SJCRH30 (cell line): ENCODE measurements around the gene CD96. TPM values are rescaled to one million over a fixed set of nuclear protein-coding genes. Genes with fewer than 3 reads are reported as not detected.

Experiments
- DNase-seq, 2 experiments: peaks; one replicate each; pipeline ENCODE4 v3.0.0-alpha.2; 2015 to 2020
- H3K27ac ChIP-seq: fragments of 250-450 bp; sonication (Bioruptor Pico); 2 replicates; pipeline ENCODE4 v1.5.1; 2020; ENCODE audit warnings: mild to moderate bottlenecking, moderate library complexity
- H3K27me3 ChIP-seq: fragments of 250-450 bp; sonication (Bioruptor Pico); 2 replicates; pipeline ENCODE4 v1.5.1; 2020; ENCODE audit warnings: mild to moderate bottlenecking, moderate library complexity
- H3K36me3 ChIP-seq: fragments of 250-450 bp; sonication (Bioruptor Pico); 2 replicates; pipeline ENCODE4 v1.5.1; 2020; ENCODE audit warnings: mild to moderate bottlenecking, moderate library complexity
- H3K4me1 ChIP-seq: fragments of 250-450 bp; sonication (Bioruptor Pico); 2 replicates; pipeline ENCODE4 v1.5.1; 2020; ENCODE audit warnings: mild to moderate bottlenecking, moderate library complexity
- H3K4me3 ChIP-seq: fragments of 250-450 bp; sonication (Bioruptor Pico); 2 replicates; pipeline ENCODE4 v1.5.1; 2020; ENCODE audit warnings: mild to moderate bottlenecking, moderate library complexity
- H3K9me3 ChIP-seq: fragments of 250-450 bp; sonication (Bioruptor Pico); replicated peaks from 2 replicates; pipeline ENCODE4 v1.5.1; 2020; ENCODE audit warnings: mild to moderate bottlenecking, moderate library complexity
- total RNA-seq: library from RNA; depleted of rRNA; stranded (reverse); fragments of >200 nt; shearing (Covaris generic); gene quantifications from 2 replicates; pipeline ENCODE4 v1.2.3, GENCODE V29; 2014

Gene CD96
- total RNA-seq, 1 experiment from 2014 or later = 0.28 TPM

DNA sequence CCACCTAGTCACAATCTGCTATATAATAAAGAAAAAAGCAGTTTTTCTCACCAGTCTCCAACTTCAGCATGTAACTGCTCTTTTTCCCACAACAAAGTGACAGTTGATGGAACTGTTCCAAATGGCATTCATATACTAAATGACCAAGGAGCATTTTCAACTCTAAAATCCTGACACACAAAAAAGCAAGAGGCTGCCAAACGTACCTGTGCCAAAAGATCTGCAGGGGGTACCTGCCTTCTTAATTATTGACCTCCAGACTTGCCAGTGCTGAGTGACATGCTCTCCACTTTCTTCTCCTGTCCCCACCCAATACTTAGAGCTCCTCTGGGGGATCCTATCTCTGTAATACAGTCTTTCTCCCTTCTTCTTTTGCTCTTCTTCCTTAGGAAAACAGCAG, 35.1 kb downstream of the CD96 start:
- Histone ChIP-seq H3K36me3 (no peaks in the 10 kb centered on the region), H3K27ac (no peak overlapping the region), H3K9me3 (no peaks in the 10 kb centered on the region), H3K27me3 (no peaks in the 10 kb centered on the region), H3K4me1 (no peaks in the 10 kb centered on the region; the same call in 1 of the 2 replicates), H3K4me3 (no peak overlapping the region)
- DNase-seq = no peak

GRCh38 chr3:111577798-111578685, 36.0 kb downstream of the CD96 start:
- H3K4me3 ChIP-seq = no peak overlapping the region
- H3K9me3 ChIP-seq = no peaks in the 10 kb centered on the region
- peak in 1 of 2 experiments; percentile 57 for DNase-seq
- no peaks in the 10 kb centered on the region for H3K27me3 ChIP-seq
- no peak overlapping the region for H3K27ac ChIP-seq
- H3K4me1 ChIP-seq = no peaks in the 10 kb centered on the region; the same call in 1 of the 2 replicates
- no peaks in the 10 kb centered on the region for H3K36me3 ChIP-seq

- H3K4me3 ChIP-seq = no peak overlapping the region
- H3K27me3 ChIP-seq = no peaks in the 10 kb centered on the region
- H3K27ac ChIP-seq = no peak overlapping the region
- H3K9me3 ChIP-seq = no peaks in the 10 kb centered on the region
- no peaks in the 10 kb centered on the region; the same call in 1 of the 2 replicates for H3K4me1 ChIP-seq
- DNase-seq = no peak
- no peaks in the 10 kb centered on the region for H3K36me3 ChIP-seq
Measured at GRCh38 chr3:111578867-111579266, 36.9 kb downstream of the CD96 start.

DNA sequence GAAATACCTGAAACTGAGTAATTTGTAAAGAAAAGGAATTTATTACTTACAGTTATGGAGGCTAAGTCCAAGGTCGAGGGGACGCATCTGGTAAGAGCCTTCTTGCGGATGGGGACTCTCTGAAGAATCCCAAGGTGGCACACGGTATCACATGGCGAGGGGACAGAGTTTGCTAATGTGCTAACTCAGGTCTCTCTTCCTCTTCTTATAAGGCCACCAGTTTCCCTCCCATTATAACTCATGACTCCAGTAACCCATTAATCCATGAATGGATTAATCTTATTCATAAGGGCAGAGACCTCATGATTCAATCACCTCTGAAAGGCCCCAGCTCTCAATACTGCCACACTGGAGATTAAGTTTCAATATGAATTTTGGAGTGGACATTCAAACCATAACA, 37.5 kb downstream of the CD96 start:
- Histone ChIP-seq H3K9me3 (no peaks in the 10 kb centered on the region), H3K27me3 (no peaks in the 10 kb centered on the region)
- DNase-seq = no peak

GRCh38 chr3:111581403-111582119, 39.6 kb downstream of the CD96 start:
- Histone ChIP-seq H3K27ac (no peak overlapping the region), H3K4me1 (no peaks in the 10 kb centered on the region; the same call in 1 of the 2 replicates), H3K4me3 (no peak overlapping the region), H3K36me3 (no peaks in the 10 kb centered on the region), H3K27me3 (no peaks in the 10 kb centered on the region), H3K9me3 (no peaks in the 10 kb centered on the region)
- DNase-seq = no peak

More for the DNA sequence above, 37.5 kb downstream of the CD96 start:
- H3K4me1 ChIP-seq = no peaks in the 10 kb centered on the region; the same call in 1 of the 2 replicates
- no peaks in the 10 kb centered on the region for H3K36me3 ChIP-seq
- H3K4me3 ChIP-seq = no peak overlapping the region
- no peak overlapping the region for H3K27ac ChIP-seq

DNA sequence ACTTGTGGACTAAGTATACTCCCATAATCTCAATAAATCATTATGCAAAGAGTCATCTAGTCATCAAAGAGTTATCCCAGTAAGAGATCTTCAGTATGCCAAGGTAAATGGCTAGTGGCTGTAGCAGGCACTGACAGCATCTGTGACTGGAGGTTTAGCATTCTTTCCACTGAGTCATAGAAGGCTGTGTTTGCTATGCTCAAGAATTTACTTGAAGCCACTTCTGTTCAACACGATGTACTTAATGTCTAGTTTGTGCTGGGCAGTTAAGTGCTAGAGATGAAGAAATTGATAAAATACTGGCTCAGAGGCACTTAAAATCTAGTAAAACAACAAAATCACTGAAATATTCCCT, 40.1 kb downstream of the CD96 start:
- DNase-seq = no peak

DNA sequence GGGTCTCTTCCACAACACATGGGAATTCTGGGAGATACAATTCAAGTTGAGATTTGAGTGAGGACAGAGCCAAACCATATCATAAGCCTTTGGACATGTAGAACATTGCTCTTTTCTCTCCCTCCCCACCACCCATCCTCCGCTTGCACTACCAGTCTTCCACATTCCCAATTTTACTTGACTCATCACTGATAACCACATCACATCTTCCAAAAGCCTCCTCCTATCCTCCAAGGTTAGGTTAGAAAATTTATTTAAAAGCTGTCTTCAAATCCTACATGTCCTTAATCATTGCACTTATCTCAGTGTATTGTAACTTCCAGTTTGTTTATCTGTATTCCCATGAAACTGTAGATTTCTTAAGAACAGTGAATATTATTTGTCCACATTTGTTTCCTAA, 42.7 kb downstream of the CD96 start:
- Histone ChIP-seq H3K27ac (no peak overlapping the region), H3K9me3 (no peaks in the 10 kb centered on the region; the same call in none of the 2 replicates), H3K4me3 (no peak overlapping the region), H3K27me3 (no peaks in the 10 kb centered on the region), H3K36me3 (no peaks in the 10 kb centered on the region), H3K4me1 (no peaks in the 10 kb centered on the region)
- no peak for DNase-seq

More for the DNA sequence above, 40.1 kb downstream of the CD96 start:
- H3K4me3 ChIP-seq = no peak overlapping the region
- no peaks in the 10 kb centered on the region; the same call in 1 of the 2 replicates for H3K4me1 ChIP-seq
- no peaks in the 10 kb centered on the region for H3K9me3 ChIP-seq
- H3K27me3 ChIP-seq = no peaks in the 10 kb centered on the region
- H3K27ac ChIP-seq = no peak overlapping the region
- H3K36me3 ChIP-seq = no peaks in the 10 kb centered on the region

GRCh38 chr3:111585217-111585616, 43.2 kb downstream of the CD96 start:
- Histone ChIP-seq H3K27me3 (no peaks in the 10 kb centered on the region), H3K27ac (no peak overlapping the region), H3K36me3 (no peaks in the 10 kb centered on the region), H3K9me3 (no peaks in the 10 kb centered on the region; the same call in none of the 2 replicates), H3K4me1 (no peaks in the 10 kb centered on the region), H3K4me3 (no peak overlapping the region)
- DNase-seq = no peak

DNA sequence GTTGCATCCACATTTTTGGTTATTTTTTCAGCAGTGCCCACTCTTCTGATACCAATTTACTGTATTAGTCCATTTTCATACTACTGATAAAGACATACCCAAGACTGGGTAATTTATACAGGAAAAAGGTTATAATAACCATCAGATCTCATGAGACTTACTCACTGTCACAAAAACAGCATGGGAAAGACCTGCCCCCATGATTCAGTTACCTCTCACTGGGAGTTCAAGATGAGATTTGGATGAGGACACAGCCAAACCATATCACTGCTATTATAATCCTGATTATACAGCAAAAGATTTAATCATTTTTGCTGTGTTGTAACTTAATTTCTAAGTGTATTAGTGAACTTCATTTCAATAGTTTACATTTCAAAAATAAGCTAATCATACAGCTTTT, 46.5 kb downstream of the CD96 start:
- Histone ChIP-seq H3K9me3 (no peaks in the 10 kb centered on the region; the same call in none of the 2 replicates), H3K4me1 (no peaks in the 10 kb centered on the region), H3K4me3 (no peak overlapping the region), H3K27ac (no peak overlapping the region), H3K27me3 (no peaks in the 10 kb centered on the region; the same call in 1 of the 2 replicates), H3K36me3 (no peaks in the 10 kb centered on the region)
- DNase-seq = no peak

- no peak overlapping the region for H3K27ac ChIP-seq
- no peaks in the 10 kb centered on the region for H3K4me1 ChIP-seq
- DNase-seq = no peak
- no peaks in the 10 kb centered on the region for H3K36me3 ChIP-seq
- no peaks in the 10 kb centered on the region; the same call in none of the 2 replicates for H3K9me3 ChIP-seq
- no peak overlapping the region for H3K4me3 ChIP-seq
- H3K27me3 ChIP-seq = no peaks in the 10 kb centered on the region; the same call in 1 of the 2 replicates
Measured at GRCh38 chr3:111589303-111590142, 47.5 kb downstream of the CD96 start.

GRCh38 chr3:111590143-111590491, 48.1 kb downstream of the CD96 start:
- Histone ChIP-seq H3K36me3 (no peaks in the 10 kb centered on the region), H3K9me3 (no peaks in the 10 kb centered on the region; the same call in none of the 2 replicates), H3K27me3 (no peaks in the 10 kb centered on the region; the same call in 1 of the 2 replicates), H3K4me3 (no peak overlapping the region), H3K4me1 (no peaks in the 10 kb centered on the region), H3K27ac (no peak overlapping the region)
- no peak for DNase-seq

GRCh38 chr3:111591555-111591954, 49.6 kb downstream of the CD96 start:
- Histone ChIP-seq H3K4me3 (no peak overlapping the region), H3K9me3 (no peaks in the 10 kb centered on the region; the same call in none of the 2 replicates), H3K27me3 (no peaks in the 10 kb centered on the region; the same call in 1 of the 2 replicates), H3K36me3 (no peaks in the 10 kb centered on the region; the same call in 1 of the 2 replicates), H3K4me1 (no peaks in the 10 kb centered on the region), H3K27ac (no peak overlapping the region)
- peak in 1 of 2 experiments; percentile 6 for DNase-seq

DNA sequence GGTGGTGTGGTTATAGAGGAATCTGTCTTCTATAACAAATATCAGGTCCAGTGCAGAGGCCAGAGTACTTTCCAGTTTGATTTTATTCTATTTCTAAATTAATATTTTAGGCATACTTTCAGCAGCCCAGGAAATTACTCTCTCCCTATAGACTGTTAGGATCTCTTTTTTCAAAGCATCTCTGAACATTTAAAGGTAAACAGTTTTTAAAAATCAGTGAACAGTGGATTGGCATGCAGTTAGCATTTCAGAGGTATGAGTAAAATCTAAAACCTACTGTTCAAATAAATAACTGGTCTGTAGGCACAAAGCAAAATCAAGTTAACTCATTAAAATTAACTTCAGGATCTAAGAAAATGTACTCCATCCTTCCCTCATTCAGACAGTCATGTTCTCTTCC, 50.1 kb downstream of the CD96 start:
- Histone ChIP-seq H3K27ac (no peak overlapping the region), H3K4me3 (no peak overlapping the region), H3K36me3 (no peaks in the 10 kb centered on the region; the same call in 1 of the 2 replicates), H3K27me3 (no peaks in the 10 kb centered on the region; the same call in 1 of the 2 replicates), H3K9me3 (no peaks in the 10 kb centered on the region; the same call in none of the 2 replicates), H3K4me1 (no peaks in the 10 kb centered on the region)
- no peak for DNase-seq

DNA sequence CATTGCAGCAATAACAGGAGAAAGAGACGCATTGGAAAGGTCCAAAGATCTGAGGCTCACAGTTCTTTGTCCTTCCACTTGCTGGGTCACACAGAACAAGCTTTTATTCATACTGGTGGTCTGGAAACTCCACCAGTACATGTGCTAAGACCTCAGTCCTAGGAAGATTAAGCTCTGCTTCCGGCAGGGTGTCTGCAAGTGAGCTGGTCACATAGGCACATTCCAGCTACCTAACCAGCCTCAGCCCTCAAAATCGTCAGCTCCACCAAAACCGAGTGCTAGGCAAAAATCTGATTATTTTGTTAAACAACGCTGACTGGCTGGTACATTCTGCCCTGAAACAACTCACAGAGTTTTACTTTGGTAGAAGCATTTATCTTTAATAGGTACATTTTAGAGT, 50.9 kb downstream of the CD96 start:
- DNase-seq = no peak
- H3K4me3 ChIP-seq = no peak overlapping the region
- H3K27ac ChIP-seq = no peak overlapping the region
- no peaks in the 10 kb centered on the region; the same call in 1 of the 2 replicates for H3K27me3 ChIP-seq
- no peaks in the 10 kb centered on the region for H3K4me1 ChIP-seq
- no peaks in the 10 kb centered on the region; the same call in 1 of the 2 replicates for H3K36me3 ChIP-seq
- no peaks in the 10 kb centered on the region; the same call in none of the 2 replicates for H3K9me3 ChIP-seq
